Measurements from ENCODE around the gene ADAP2. TPM values are rescaled to one million over a fixed set of nuclear protein-coding genes. Genes with fewer than 3 reads are reported as not detected.
A peak's percentile ranks its signal among the peaks of the same experiment; 100 is the strongest.
"Not testable (repeated sequence)": the region's sequence is repeated elsewhere in the genome, so short reads cannot be mapped to it uniquely, and the experiment has no call there.

ADAP2 gene
- polyA plus RNA-seq, 3 donors = 36.1 to 142 (median 39.8) TPM

- no peak for TF ChIP-seq CTCF (IDR thresholded peaks at IDR 0.05)
- Histone ChIP-seq H3K4me1 (ENCODE audit: control insufficient read depth in 1 of 2, insufficient read depth in 2 of 2, low read length in 2 of 2) (peaks cover 19 to 22% of the 10 kb centered on the region in 2 donors), H3K27me3 (ENCODE audit: control insufficient read depth in 2 of 2, insufficient read depth in 2 of 2, low read length in 2 of 2) (no peaks in the 10 kb centered on the region), H3K4me3 (replicated peaks in 1 of 3; ENCODE audit: low read depth in 2 of 3, low read length in 3 of 3) (no peak overlapping the region), H3K79me2 (ENCODE audit: insufficient read depth, low read length) (peaks cover 41% of the 10 kb centered on the region), H4K20me1 (ENCODE audit: insufficient read depth, low read length) (no peaks in the 10 kb centered on the region), H3K9me3 (replicated peaks in 1 of 2; ENCODE audit: control insufficient read depth in 1 of 2, insufficient read depth in 1 of 2, low read length in 2 of 2) (no peaks in the 10 kb centered on the region), H3K9ac (ENCODE audit: insufficient read depth, low read length, poor library complexity, severe bottlenecking) (no peak overlapping the region), H3K27ac (ENCODE audit: low read depth in 1 of 2, low read length in 2 of 2) (no peak overlapping the region), H3K4me2 (replicated peaks; ENCODE audit: extremely low read depth, low read length, poor library complexity, severe bottlenecking) (no peak overlapping the region), H2AFZ (ENCODE audit: insufficient read depth, low read depth, low read length, poor library complexity, severe bottlenecking) (no peak overlapping the region), H3K36me3 (replicated peaks in 1 of 2; ENCODE audit: control insufficient read depth in 1 of 2, insufficient read depth in 2 of 2, low read length in 2 of 2) (peaks cover 4 to 5% of the 10 kb centered on the region in 2 donors)
- Mint-ChIP-seq H3K4me1 (peaks cover 20% of the 10 kb centered on the region), H3K9me3 (no peaks in the 10 kb centered on the region), H3K36me3 (peaks cover 3 to 6% of the 10 kb centered on the region in 2 donors), H3K27ac (peak overlapping the region in 2 of 7 donors; percentile 1 to 25), H3K27me3 (ENCODE audit: low read depth in 3 of 3) (peaks cover 0 to 3% (median 0%) of the 10 kb centered on the region in 3 donors), H3K4me3 (no peak overlapping the region)
- no peak for DNase-seq
- intact Hi-C loops (cut with micrococcal nuclease) = no loop called here
- WGBS (ENCODE audit: insufficient coverage) = 30% methylated on average over 2 of the region's 3 CpGs
These were observed 12.9 kb upstream of the ADAP2 start for GRCh38 chr17:30908717-30909420.

GRCh38 chr17:30910151-30910550 lies 11.6 kb upstream of the ADAP2 start:
- H3K9me3 Mint-ChIP-seq; intact Hi-C loops (cut with micrococcal nuclease); H4K20me1 ChIP-seq (ENCODE audit: insufficient read depth, low read length); H3K4me2 ChIP-seq (replicated peaks; ENCODE audit: extremely low read depth, low read length, poor library complexity, severe bottlenecking); DNase-seq; H3K9me3 ChIP-seq (replicated peaks in 1 of 2; ENCODE audit: control insufficient read depth in 1 of 2, insufficient read depth in 1 of 2, low read length in 2 of 2); H3K27me3 ChIP-seq (ENCODE audit: control insufficient read depth in 2 of 2, insufficient read depth in 2 of 2, low read length in 2 of 2); H3K4me3 Mint-ChIP-seq; H3K4me3 ChIP-seq (replicated peaks in 1 of 3; ENCODE audit: low read depth in 2 of 3, low read length in 3 of 3); H3K36me3 ChIP-seq (replicated peaks in 1 of 2; ENCODE audit: control insufficient read depth in 1 of 2, insufficient read depth in 2 of 2, low read length in 2 of 2); H3K9ac ChIP-seq (ENCODE audit: insufficient read depth, low read length, poor library complexity, severe bottlenecking); H3K27ac ChIP-seq (ENCODE audit: low read depth in 1 of 2, low read length in 2 of 2); H2AFZ ChIP-seq (ENCODE audit: insufficient read depth, low read depth, low read length, poor library complexity, severe bottlenecking); H3K36me3 Mint-ChIP-seq; H3K27ac Mint-ChIP-seq; H3K27me3 Mint-ChIP-seq (ENCODE audit: low read depth in 3 of 3): not testable (repeated sequence)
- Histone ChIP-seq H3K4me1 (ENCODE audit: control insufficient read depth in 1 of 2, insufficient read depth in 2 of 2, low read length in 2 of 2) (peaks cover 17 to 20% of the 10 kb centered on the region in 2 donors), H3K79me2 (ENCODE audit: insufficient read depth, low read length) (peaks cover 28% of the 10 kb centered on the region)
- peaks cover 20% of the 10 kb centered on the region for H3K4me1 Mint-ChIP-seq
- WGBS (ENCODE audit: insufficient coverage) = 100% methylated on average over 2 of the region's 7 CpGs

Measured in CD14-positive monocyte (primary cell).